HFFc6 (cell line): ENCODE measurements around the gene BMPR1B. TPM values are rescaled to one million over a fixed set of nuclear protein-coding genes. Genes with fewer than 3 reads are reported as not detected.

ENCODE experiments used
- DNase-seq: peaks from one replicate; pipeline ENCODE4 v3.0.0-alpha.2; 2018
- H3K27ac Mint-ChIP-seq: 2 replicates; pipeline ENCODE4 v1.8.0; 2020; ENCODE audit warnings: mild to moderate bottlenecking, mixed read lengths
- H3K27me3 Mint-ChIP-seq: 2 replicates; pipeline ENCODE4 v1.8.0; 2021; ENCODE audit warnings: mild to moderate bottlenecking, moderate library complexity, mixed read lengths; ENCODE audit not compliant: insufficient read depth
- H3K36me3 Mint-ChIP-seq: 2 replicates; pipeline ENCODE4 v1.8.0; 2021; ENCODE audit warnings: low read depth, mixed read lengths
- H3K4me1 Mint-ChIP-seq: 2 replicates; pipeline ENCODE4 v1.8.0; 2020; ENCODE audit warnings: low read depth, mixed read lengths
- H3K4me3 Mint-ChIP-seq: 2 replicates; pipeline ENCODE4 v1.8.0; 2020; ENCODE audit warnings: mild to moderate bottlenecking, moderate library complexity, mixed read lengths
- H3K9me3 Mint-ChIP-seq: 2 replicates; pipeline ENCODE4 v1.8.0; 2020; ENCODE audit warnings: mild to moderate bottlenecking, mixed read lengths
- total RNA-seq, 6 experiments: library from RNA; stranded (reverse); fragmentation: NEBNext Ultra II Directional; extraction: Animal tissue kit (Norgen Biotek cat#: 25700); gene quantifications; 2 replicates in 1 of 6; 3 replicates in 5 of 6; pipeline ENCODE4 v1.2.3, GENCODE V29; 2021
- TF ChIP-seq, protein P1 (sequence below): fragments of 200-600 bp; sonication (generic); IDR thresholded peaks from 2 replicates; pipeline ENCODE4 v1.5.0; 2021; ENCODE audit warnings: antibody characterized with exemption, mild to moderate bottlenecking

The BMPR1B gene
- total RNA-seq, 6 experiments from 2014 or later, result not detected

DNA sequence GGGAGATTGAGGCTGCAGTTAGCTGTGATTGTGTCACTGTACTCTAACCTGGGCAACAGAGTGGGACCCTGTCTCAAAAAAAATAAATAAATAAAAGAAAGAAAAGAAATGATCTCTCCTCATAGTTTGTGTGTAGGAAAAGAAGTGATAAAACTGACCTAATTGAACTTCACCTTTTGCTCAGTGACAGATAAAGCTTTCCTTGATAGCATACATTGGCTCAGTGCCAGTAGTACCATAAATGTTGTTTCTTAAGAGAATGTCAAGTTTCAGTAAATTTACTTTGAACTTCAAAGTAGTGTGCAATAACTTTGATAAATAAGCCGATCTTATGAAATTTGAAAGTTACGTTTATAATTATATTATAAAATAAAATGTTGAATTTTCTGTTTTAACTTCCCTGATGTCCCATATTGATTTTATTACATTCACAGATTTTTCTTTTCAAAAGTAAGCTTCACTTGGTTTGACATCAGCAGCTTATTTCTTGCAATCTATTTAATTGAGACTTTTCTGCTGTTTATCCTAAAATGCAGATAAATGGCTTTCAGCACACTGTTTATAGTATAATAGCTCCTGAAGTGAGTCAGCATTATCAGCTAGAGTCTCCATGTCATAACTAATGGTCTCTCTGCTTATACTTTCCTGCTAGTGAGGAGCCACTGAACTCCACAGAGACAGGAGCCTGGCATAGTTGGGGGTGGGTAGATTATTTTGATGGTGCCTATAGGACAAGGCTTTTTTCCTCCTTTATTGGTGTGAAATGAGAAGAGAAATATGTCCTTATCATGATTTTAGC, 330.1 kb downstream of the BMPR1B start:
- TF ChIP-seq, protein P1, sequence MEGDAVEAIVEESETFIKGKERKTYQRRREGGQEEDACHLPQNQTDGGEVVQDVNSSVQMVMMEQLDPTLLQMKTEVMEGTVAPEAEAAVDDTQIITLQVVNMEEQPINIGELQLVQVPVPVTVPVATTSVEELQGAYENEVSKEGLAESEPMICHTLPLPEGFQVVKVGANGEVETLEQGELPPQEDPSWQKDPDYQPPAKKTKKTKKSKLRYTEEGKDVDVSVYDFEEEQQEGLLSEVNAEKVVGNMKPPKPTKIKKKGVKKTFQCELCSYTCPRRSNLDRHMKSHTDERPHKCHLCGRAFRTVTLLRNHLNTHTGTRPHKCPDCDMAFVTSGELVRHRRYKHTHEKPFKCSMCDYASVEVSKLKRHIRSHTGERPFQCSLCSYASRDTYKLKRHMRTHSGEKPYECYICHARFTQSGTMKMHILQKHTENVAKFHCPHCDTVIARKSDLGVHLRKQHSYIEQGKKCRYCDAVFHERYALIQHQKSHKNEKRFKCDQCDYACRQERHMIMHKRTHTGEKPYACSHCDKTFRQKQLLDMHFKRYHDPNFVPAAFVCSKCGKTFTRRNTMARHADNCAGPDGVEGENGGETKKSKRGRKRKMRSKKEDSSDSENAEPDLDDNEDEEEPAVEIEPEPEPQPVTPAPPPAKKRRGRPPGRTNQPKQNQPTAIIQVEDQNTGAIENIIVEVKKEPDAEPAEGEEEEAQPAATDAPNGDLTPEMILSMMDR, result no peak
- H3K9me3 Mint-ChIP-seq, result no peaks in the 10 kb centered on the region
- H3K4me1 Mint-ChIP-seq, result no peaks in the 10 kb centered on the region
- H3K27me3 Mint-ChIP-seq, result no peaks in the 10 kb centered on the region; the same call in 1 of the 2 replicates
- H3K36me3 Mint-ChIP-seq, result no peaks in the 10 kb centered on the region
- no peak overlapping the region for H3K4me3 Mint-ChIP-seq
- DNase-seq, result no peak
- no peak overlapping the region for H3K27ac Mint-ChIP-seq

DNA sequence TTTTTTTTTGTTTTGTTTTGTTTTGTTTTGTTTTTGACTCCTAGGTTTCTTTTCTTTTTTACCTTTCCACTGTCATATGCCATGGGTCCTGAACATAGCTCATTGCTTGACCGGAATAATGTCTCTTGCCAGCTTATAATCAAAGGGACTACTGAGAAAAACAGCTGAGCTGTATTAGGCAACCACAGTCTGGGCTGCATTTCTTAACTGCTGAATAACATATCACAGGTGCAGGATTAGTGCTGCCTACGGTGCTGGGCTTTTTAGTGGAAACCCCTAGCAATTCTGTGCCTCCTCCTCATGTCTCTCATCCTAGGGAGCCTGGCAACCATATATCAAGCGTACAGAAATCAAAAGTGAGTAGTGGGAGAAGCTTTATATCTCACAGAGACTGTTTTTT, 333.5 kb downstream of the BMPR1B start:
- Mint-ChIP-seq H3K4me1 (no peaks in the 10 kb centered on the region), H3K36me3 (no peaks in the 10 kb centered on the region), H3K27me3 (no peaks in the 10 kb centered on the region; the same call in none of the 2 replicates), H3K9me3 (no peaks in the 10 kb centered on the region), H3K27ac (no peak overlapping the region), H3K4me3 (no peak overlapping the region)
- TF ChIP-seq, protein P1, result no peak
- DNase-seq, result no peak

DNA sequence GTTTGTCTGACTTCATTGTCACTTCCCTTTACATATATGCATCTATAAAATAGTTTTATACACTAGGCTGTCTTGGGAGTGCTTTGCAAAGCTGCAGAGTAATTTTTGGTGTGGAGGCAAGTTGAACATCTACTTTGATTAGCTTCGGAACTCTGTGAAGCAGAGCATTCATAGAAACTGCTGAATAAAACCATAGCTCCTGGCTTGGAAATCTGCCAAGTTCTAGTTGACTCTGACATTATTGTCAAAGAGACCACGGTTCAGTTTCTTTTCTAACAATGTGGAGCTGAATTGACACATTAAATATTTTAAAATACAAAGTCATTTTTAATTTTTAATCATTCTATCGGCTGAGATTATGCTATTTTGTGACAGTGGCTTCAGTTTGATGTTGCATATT, 335.0 kb downstream of the BMPR1B start:
- Mint-ChIP-seq H3K4me1 (no peaks in the 10 kb centered on the region), H3K27ac (no peak overlapping the region), H3K4me3 (no peak overlapping the region), H3K36me3 (no peaks in the 10 kb centered on the region), H3K9me3 (no peaks in the 10 kb centered on the region), H3K27me3 (no peaks in the 10 kb centered on the region; the same call in none of the 2 replicates)
- DNase-seq, result no peak
- TF ChIP-seq, protein P1, result no peak

DNA sequence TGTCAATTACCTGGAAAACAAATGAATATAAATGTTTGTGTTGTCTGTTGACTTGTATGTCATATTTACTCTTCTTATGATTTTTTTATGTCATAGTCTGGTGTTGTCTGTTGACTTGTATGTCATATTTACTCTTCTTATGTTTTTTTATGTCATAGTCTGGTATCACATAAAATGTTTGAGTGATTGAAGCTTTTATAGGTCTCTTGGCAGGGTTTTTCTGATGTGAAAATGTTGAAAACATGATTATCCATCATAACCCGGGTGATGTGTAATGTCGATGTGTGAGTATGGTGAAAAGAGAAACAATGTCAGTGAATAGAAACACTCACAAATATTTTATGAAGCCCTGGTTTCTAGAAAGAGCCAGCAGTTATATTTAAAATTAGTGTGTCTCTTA, 335.7 kb downstream of the BMPR1B start:
- Mint-ChIP-seq H3K27me3 (no peaks in the 10 kb centered on the region; the same call in none of the 2 replicates), H3K36me3 (no peaks in the 10 kb centered on the region), H3K4me1 (no peaks in the 10 kb centered on the region), H3K9me3 (no peaks in the 10 kb centered on the region), H3K4me3 (no peak overlapping the region), H3K27ac (no peak overlapping the region)
- DNase-seq, result no peak
- TF ChIP-seq, protein P1, result no peak

DNA sequence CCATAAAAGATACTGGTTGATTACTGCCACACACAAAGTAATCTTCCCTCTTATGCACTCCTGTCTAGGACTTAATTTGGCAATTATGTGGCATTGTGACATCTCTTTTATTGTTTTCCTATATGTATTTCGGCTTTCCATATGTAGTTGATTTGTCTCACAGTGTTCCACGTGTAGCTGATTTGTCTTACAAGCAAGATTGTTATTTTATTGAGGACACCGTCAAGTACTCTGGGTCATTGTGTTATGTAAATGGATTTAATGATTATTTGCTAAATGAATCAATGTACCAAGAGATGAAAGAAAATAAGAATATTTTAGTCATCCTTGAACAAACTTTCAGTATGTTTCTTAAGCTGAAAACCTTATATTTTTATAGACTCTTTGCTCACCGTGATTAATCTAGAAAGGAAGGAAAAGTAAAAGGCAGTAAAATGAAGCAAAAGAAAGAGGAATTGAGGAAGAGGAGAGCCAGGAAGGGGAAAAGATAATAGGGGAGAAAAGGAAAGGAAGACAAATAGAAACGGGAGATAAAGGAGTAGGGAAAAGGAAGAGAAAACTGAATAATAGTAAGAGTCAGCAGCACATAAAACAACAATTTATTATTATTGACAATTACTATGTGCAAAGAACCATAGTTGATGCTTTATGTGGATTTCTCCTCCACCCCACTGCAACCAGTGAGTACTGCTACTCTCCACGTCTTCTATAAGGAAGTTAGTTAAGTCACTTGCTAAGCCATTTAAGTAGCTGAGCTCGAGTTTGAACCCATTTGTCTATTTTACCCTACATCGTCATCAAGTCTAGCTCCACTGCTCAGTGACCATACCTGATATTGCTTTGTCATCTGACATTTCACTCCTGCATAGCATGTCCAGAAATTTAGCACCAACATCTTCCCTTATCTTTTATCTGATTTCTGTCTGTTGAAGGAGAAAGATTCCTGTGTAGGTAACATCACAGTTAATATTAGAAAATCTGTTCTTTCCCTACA, 336.5 kb downstream of the BMPR1B start:
- DNase-seq, result no peak
- TF ChIP-seq, protein P1, result no peak
- H3K9me3 Mint-ChIP-seq, result no peaks in the 10 kb centered on the region
- peaks cover 5% of the 10 kb centered on the region for H3K27me3 Mint-ChIP-seq
- H3K36me3 Mint-ChIP-seq, result no peaks in the 10 kb centered on the region
- H3K27ac Mint-ChIP-seq, result no peak overlapping the region
- no peaks in the 10 kb centered on the region for H3K4me1 Mint-ChIP-seq
- H3K4me3 Mint-ChIP-seq, result no peak overlapping the region
